Activated T-helper 1 cell treated with Interleukin-2 at 50 U/mL for 16 hours (primary cell): Measurements from ENCODE around the gene KHSRP.

ENCODE experiments used
- DNase-seq: peaks from one replicate; pipeline ENCODE4 v3.0.0-alpha.2; 2020; ENCODE audit warnings: low read depth

The KHSRP gene

GRCh38 chr19:6392221-6393073, 32.2 kb downstream of the KHSRP start:
- DNase-seq = no peak

- DNase-seq = no peak
Measured at GRCh38 chr19:6387372-6387771, 37.2 kb downstream of the KHSRP start.

- DNase-seq = no peak
Measured at GRCh38 chr19:6384381-6384780, 40.2 kb downstream of the KHSRP start.

- DNase-seq = no peak
Measured at GRCh38 chr19:6383188-6383587, 41.4 kb downstream of the KHSRP start.

GRCh38 chr19:6381030-6381750, 43.4 kb downstream of the KHSRP start:
- no peak for DNase-seq

GRCh38 chr19:6379744-6380143, 44.9 kb downstream of the KHSRP start:
- no peak for DNase-seq

GRCh38 chr19:6378486-6378885, 46.1 kb downstream of the KHSRP start:
- DNase-seq = no peak

GRCh38 chr19:6378041-6378440, 46.6 kb downstream of the KHSRP start:
- DNase-seq = no peak

- no peak for DNase-seq
Measured at GRCh38 chr19:6376512-6377190, 48.0 kb downstream of the KHSRP start.

GRCh38 chr19:6375411-6376010, 49.1 kb downstream of the KHSRP start, which contains the start of gene PSPN:
PSPN (minus strand) TSS chr19:6375933; CDS start chr19:6375849, 84 bp downstream.
- no peak for DNase-seq

- DNase-seq = no peak
Measured at GRCh38 chr19:6374711-6375410, 49.8 kb downstream of the KHSRP start.

- DNase-seq = no peak
Measured at GRCh38 chr19:6374161-6374709, 50.4 kb downstream of the KHSRP start.

GRCh38 chr19:6373813-6374108, 50.9 kb downstream of the KHSRP start:
- no peak for DNase-seq

GRCh38 chr19:6373096-6373812, 51.4 kb downstream of the KHSRP start:
- peak; percentile 96 for DNase-seq

GRCh38 chr19:6372594-6373095, 52.0 kb downstream of the KHSRP start, which contains the start of gene ALKBH7:
ALKBH7 (plus strand) TSS chr19:6372794; CDS start chr19:6372821, 27 bp downstream.
- peak; percentile 90 for DNase-seq

- DNase-seq = no peak
Measured at GRCh38 chr19:6364353-6364752, 60.3 kb downstream of the KHSRP start.
